ENCODE data around the gene TSPAN14.

DNA sequence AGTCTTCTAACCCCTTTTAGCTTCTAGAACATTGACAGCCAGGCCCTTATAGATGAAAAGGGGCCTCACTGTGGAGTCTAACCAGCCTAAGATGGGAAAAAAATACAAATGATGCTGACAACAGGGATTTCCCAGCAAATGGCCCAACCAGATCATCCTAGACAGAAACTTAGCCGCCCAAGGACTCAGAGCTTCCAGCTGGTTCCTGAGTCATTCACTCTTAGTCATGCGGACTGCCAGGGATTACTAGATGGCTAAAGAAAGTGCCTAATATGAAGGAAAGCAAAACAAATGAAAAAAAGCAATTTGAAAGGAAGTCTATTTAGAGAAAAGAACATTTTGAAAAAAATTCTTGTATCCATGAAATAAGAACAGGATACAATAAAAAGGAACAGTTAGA lies 23.7 kb downstream of the TSPAN14 start:
- no peak for TF ChIP-seq EZH2 (IDR thresholded peaks at IDR 0.05; ENCODE audit: borderline replicate concordance, low read length)
- TF ChIP-seq, protein P1, sequence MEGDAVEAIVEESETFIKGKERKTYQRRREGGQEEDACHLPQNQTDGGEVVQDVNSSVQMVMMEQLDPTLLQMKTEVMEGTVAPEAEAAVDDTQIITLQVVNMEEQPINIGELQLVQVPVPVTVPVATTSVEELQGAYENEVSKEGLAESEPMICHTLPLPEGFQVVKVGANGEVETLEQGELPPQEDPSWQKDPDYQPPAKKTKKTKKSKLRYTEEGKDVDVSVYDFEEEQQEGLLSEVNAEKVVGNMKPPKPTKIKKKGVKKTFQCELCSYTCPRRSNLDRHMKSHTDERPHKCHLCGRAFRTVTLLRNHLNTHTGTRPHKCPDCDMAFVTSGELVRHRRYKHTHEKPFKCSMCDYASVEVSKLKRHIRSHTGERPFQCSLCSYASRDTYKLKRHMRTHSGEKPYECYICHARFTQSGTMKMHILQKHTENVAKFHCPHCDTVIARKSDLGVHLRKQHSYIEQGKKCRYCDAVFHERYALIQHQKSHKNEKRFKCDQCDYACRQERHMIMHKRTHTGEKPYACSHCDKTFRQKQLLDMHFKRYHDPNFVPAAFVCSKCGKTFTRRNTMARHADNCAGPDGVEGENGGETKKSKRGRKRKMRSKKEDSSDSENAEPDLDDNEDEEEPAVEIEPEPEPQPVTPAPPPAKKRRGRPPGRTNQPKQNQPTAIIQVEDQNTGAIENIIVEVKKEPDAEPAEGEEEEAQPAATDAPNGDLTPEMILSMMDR (IDR thresholded peaks at IDR 0.05; ENCODE audit: low read length) = no peak

All from OCI-LY1 (cell line).